EH (cell line): Measurements from ENCODE around the gene CNOT6L.

Source experiments
- DNase-seq: peaks from one replicate; pipeline ENCODE4 v3.0.0-alpha.2; 2015; ENCODE audit warnings: low read depth

The CNOT6L gene

DNA sequence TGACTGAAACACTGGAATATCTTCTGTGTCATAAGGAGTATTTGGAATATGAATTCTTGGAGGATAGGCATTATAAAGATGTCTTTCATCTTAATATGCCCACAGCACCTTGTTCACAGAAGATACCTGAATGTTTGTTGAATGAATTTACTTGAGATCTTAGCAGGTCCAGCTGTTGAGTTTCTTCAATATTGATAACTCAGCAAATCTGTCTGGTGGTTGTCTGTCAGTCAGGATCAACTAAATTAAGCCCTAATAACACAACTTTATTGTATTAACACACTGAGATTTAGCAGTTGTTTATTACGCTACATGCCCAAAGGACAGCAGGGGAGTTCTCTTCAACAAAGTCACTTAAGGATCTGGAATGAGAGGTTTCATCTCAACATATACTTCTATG, 106.5 kb downstream of the CNOT6L start:
- no peak for DNase-seq

DNA sequence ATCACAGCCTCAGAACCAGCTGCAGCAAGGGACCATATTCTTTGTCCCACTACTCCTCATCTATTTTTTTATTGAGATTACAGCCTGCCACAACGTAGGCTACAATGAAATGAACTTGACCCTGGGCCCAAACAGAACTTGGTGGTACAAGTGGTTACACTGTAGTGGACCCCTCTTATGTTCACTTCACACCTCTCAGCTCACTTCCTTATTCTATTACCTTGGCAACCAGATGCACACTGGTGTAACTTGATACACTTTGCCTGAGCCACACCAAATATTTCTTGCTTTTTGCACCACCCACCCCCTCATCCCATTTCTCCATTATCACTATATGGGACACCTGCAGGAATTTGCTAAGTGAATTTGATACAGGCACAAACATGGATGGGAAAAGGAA, 107.7 kb downstream of the CNOT6L start:
- no peak for DNase-seq

DNA sequence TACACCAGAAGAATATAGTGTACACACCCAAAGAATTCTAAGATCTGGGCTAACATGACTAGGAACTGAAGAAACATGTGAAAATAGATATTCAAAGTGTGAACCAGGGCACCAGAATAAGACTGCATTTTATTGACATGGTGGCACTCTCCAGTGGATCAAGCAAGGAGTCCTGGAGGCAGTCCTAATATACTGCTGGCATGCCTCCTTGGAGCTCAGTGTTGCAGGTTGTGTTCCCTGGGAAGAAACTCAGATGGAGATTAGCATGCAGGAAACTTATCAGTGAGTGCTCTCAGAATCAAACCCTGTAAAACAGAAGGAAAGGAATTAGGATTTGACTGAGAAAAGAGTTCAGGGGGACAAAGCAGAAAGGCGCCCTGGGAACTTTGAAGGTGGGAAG, 108.5 kb downstream of the CNOT6L start:
- DNase-seq, result no peak

DNA sequence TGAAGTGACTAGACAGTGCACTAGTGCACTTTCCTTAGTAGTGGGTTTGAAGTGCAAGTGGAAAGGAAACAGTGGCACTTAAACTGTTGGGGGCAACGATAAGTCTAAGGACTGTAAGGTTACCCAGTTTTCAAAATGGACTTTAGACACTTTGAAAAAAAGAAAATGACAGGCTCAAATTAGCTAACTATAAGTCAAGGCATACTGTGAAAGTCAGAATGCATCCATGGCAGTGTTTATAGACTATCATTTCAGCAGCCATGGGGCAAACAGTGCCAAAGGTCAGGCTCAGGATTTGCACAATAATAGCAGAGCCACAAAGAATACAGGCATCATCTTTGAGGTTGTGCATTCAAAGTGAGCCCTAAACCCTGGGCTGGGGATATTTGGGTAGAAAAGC, 109.1 kb downstream of the CNOT6L start:
- no peak for DNase-seq

DNA sequence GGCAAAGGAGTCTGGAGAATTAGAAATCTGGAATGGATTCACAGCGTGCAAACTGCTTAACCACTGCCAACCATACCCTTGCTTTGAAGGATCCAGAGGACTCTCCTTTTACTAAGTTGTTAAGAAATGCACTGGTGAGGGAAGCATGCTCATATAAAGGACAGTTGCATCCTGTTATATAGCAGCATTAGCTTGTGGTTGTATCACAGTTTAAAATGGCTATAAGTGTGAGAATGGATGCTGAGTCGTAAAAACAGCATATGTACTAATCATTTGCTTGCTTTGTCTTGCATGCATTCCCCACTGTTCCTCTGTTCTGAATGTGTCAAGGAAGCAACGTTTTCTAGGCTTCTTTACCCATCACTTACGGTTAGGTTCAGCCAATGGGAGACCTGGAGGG, 112.5 kb downstream of the CNOT6L start:
- DNase-seq, result peak; percentile 1

DNA sequence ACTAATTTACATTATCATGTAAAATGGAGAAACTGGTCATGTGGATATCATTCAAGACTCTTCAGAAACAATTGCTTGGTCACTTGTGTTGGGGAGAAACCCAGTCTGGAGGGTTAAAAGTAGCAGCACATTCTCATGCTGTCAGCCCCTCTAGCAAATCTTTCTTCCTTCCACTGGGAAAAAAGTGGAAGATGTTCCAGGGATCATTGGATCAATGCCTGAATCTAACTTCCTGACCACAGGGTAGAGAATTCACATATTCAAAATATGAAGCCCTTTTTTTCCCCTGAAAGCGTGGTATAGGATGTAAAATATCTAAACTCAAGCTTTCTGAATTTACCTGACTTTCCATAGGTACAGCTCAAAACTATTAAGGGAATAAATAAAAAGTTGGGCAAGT, 115.5 kb downstream of the CNOT6L start:
- DNase-seq, result no peak

DNA sequence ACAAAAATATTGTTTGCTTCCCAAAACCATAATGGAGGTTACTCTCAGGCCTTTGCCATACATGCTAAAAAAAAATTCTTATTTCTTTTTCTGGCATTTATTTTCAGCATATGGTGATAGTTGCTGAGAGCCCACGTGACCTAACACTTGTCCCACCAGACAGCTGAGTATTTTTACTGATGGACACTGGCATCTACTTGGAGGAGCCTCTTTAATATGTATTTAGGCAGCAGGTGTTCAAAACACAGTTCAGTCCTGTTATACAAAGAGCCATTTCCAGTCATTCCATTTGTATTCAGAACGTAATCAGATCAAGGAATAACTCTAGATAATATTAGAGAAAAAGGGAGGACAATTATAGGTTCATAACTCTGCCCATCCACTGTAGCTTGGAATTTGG, 118.0 kb downstream of the CNOT6L start:
- DNase-seq, result no peak

DNA sequence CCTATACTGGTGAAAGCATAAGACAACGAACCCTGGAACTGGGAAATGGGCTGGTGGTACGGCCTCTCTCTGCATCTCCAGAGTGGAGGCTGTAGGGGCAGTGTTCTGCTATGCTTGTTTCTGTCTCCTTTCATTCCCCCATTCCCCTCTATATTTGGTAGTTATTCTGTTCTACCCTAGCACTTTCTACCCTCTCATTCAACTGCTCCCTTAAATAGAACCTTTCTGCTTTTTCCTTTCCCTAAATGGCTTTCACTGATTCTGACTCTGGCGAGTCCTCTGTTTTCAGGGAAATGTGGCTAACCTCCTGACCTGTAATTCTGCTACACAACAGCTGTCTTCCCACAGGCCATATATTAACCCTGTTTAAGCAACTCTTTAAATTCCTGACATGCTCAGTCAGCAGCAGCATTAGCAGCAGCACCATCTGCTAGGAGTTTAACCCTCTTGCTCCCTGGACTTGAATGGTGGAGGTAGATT, 119.4 kb downstream of the CNOT6L start:
- DNase-seq, result peak; percentile 93

DNA sequence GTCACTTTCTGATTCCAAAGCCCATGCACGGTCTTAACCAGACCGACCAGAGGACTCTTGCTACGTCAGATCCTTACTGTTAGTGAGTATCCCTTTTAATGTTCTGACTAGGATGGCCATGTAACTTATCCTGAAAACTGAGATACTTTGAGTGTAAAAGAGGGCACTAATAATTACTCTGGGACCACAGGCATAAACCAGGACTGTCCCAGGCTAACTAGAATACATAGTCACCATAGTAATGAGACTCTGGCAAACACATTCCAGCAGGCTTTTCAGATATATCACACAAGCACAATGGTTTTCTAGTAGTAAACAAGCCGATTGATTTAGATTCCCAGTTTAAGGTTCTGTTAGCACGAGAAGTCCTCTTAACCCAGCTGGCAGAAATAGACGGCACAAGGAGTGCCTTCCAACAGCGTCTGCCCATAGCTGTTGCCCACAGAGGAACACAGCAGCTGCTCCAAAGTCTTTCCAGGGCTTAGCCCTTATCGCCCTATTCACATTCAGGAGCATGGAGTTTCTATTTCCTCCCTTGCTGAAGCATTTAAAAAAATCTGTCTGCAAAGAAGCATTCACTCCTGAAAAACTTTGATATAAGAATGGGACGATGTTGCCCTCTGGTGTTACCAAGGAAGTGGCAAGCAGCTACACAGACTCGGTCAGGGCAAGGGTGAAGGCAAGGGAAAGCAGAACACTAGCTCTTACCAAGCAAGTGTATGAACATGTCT, 121.1 kb downstream of the CNOT6L start:
- peak; percentile 72 for DNase-seq

DNA sequence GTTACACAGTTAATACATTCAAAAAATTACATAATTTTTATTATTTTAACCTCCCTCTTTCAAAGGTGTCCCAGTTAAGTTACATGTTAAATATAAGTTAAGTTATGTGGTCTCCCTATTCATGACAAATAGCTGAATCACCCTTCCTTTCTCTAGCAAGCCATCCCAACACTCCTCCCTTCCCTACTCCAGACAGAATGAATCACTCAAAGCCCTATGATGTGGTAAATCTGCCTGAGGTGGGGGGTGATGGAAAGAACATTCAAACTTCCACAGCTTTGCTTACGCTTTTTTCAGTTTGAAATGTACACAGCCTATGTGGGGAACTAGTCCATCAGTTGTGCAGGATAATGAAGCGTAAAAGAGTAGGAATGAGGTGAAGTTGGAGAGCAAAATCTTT, 123.4 kb downstream of the CNOT6L start:
- DNase-seq, result peak; percentile 95

DNA sequence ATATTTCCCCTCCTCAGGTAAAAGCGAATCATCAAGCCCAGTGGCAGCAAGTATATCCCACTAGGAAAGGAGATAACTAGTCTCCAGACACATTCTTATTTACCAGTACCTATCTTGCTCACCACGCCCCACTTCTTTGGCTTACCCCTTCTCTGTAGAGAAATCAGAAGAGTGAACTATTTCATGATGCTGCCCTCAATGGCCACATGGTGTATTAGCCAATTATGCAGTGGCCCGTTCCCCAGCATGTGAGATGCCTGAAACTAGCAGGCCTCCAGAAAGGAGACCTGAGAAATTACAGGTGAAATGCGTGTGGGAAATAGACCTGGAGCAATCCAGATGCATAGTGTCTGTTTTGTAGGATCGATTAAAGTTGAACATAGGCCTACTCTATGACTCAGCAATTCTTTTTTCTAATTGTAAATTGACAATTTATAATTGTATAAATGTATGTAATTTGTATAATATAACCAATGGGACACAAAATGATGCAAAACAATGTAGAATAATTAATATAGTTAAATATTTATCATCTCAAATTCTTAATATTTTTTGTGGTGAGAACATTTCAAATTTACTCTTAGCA, 126.2 kb downstream of the CNOT6L start:
- DNase-seq, result no peak

DNA sequence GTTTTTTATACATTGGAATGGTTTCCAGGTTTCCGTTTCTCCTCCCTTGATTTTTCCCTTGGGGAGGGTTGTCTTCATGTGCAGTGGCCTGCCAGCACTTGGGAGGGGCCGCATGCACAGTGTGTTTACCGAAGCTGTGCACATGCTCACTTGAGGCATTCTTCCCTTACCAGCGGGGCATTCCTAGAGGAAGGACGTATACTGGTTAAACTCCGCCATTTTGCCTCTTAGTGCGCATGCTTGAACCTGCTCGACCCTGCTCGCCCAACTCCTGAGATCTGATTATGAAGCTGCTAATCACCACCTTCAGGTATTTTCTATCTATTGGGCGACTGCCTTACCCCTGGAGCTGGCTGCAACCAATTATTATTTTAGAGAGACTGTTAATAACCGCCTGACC, 137.4 kb downstream of the CNOT6L start:
- DNase-seq, result no peak

DNA sequence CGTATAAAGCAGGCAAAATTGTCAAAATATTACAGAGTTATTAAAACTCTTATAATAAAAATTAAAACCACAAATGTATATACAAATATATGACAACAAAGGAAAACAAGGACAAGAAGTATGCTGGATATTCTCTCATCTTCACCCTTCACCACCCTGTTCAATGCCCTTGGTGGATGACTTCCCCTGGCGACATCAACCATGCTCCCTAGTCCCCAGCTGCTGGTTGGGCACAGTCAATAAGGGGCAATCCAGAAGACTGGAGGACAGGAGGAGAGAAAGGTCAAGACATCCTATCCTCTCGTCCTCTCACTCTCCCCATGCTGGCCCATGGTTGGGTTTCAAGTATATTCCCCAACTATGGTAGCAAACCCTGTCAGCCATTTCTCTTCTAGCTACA, 142.3 kb downstream of the CNOT6L start:
- no peak for DNase-seq

DNA sequence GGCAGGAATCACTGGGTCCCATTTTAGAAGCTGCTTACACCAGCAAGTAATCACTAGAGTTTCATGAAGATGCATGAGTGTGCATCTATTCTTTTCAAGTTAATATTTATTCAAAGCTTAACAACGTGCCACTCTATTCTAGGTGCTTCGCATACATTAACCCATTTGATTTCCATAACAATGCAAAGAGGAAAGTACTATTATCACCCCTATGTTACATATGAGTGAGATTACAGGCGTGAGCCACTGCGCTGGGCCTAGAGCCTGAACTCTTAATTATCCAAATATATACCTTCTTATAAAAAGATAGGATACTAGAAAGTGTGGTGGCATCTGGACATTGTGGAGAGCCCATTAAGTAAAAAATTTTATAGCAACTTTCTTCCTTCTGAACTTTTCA, 148.1 kb downstream of the CNOT6L start:
- no peak for DNase-seq

DNA sequence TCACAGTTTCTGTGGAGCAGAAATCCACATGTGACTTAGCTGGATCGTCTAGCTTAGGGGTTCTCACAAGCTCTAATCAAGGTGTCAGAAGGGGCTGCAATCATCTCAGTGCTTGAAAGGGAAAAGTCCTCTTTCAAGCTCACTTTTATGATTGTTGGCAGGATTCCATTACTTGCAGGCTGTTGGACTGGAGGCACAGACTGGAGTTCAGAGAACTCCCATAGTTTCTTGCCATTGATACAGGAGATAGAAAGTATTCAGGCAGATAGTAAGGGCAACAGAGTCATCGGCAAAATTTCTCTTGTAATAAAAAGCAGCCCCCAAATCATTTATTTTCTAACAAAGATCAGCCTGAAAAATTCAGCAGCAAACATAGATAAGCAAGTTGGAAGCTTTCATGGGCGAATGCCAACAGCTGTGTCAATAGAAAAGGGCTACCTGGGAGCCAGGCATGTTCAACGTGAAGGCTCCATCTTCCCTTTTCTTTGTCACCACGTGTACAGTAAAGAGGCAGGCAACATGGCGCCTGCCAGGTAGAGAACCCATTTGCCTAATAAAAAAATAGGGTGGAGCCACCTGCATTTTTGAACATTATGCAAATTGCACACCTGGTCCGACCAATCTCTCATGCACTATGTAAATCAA, 149.1 kb downstream of the CNOT6L start:
- peak; percentile 2 for DNase-seq

DNA sequence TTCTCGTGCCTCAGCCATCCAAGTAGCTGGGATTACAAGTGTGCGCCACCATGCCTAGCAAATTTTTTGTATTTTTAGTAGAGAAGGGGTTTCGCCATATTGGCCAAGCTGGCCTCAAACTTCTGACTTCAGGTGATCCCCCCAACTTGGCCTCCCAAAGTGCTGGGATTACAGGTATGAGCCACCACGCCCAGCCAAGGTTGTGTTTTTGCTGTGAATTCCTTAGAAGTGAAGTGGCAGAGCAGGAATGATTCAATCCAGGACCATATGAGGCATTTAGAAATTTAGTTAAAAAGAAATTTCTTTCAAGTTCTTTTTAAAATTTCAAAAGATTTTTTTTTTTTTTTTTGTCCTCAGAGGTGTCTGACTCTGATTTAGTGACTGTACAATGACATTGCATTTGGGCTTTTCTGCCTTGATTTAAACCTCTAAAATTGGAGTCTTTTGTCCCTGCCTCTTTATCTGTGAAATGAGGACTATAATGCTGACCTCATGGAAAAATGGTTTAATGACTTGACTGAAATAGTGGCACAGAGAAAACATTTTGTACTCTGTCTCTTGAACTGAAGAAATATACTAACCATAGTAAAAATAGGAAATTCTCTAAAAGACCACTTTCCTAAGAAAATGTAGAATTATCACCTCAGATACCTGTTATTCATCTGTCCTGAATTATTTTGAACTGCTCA, 153.6 kb downstream of the CNOT6L start:
- DNase-seq, result no peak
